ENCODE results near the gene WEE1.

DNA sequence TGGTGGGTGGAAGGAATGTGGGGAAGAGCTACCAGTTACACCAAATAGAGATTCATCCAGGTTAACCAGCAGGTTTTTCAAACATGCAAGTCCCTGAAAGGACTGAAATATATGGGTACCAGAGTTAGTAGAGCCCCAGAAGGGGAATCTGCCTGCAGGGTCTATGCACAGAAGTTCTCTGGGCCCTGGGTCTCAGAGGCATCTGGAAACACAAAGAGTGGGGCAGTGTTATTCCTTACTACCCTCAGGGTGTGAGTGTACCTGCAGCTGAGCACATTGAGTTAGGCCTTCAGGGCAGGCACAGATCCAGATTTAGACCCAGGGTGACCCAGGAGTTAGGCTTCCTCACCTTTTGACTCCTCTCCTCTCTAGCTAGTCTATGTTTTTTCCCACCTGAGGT is 46.5 kb downstream of the WEE1 start:
- TF ChIP-seq EZH2 (IDR thresholded peaks at IDR 0.05) (no peak), POLR2AphosphoS5 (IDR thresholded peaks at IDR 0.05; ENCODE audit: borderline replicate concordance, low read depth, low read length) (no peak)

Measured in SK-N-MC (cell line).